Activated B cell treated with CpG ODN at 0.5 μM for 24 hours (primary cell): Measurements from ENCODE around the gene PARP14. TPM values are rescaled to one million over a fixed set of nuclear protein-coding genes. Genes with fewer than 3 reads are reported as not detected.

Experiments used
- ATAC-seq: fragments of 200-7000 bp; cut with Tn5 transposase; one replicate; pipeline ENCODE4 v1.10.0; 2021; ENCODE audit warnings: low read depth, mild to moderate bottlenecking, moderate library complexity
- CTCF ChIA-PET: fragments of 350-600 bp; sonication (Branson Sonifier 250); formaldehyde crosslinking; loops from one replicate; lab custom pipeline; 2021; ENCODE audit warnings: antibody characterized with exemption; lab: Charles Lee
- POLR2A ChIA-PET: fragments of 350-600 bp; sonication (Branson Sonifier 250); formaldehyde crosslinking; loops from one replicate; lab custom pipeline; 2021; ENCODE audit warnings: antibody characterized with exemption; lab: Charles Lee
- DNase-seq: peaks from one replicate; pipeline ENCODE4 v3.0.0; 2022
- H3K27ac Mint-ChIP-seq: one replicate; pipeline ENCODE4 v1.8.0; 2020; ENCODE audit warnings: mixed read lengths
- H3K27me3 Mint-ChIP-seq: one replicate; pipeline ENCODE4 v1.8.0; 2021; ENCODE audit warnings: mixed read lengths
- H3K36me3 Mint-ChIP-seq: one replicate; pipeline ENCODE4 v1.8.0; 2021; ENCODE audit warnings: low read depth, mixed read lengths
- H3K4me1 Mint-ChIP-seq: one replicate; pipeline ENCODE4 v1.8.0; 2021; ENCODE audit warnings: mixed read lengths
- H3K4me3 Mint-ChIP-seq: one replicate; pipeline ENCODE4 v1.8.0; 2020; ENCODE audit warnings: mild to moderate bottlenecking, mixed read lengths
- H3K9me3 Mint-ChIP-seq: one replicate; pipeline ENCODE4 v1.8.0; 2020; ENCODE audit warnings: mixed read lengths
- CTCF ChIP-seq: fragments of 200-600 bp; IDR thresholded peaks from one replicate; pipeline ENCODE4 v1.8.0; 2022; ENCODE audit warnings: antibody characterized with exemption, mild to moderate bottlenecking
- intact Hi-C: fragments of 100-400 bp; cut with micrococcal nuclease; formaldehyde crosslinking; loops from one replicate; pipeline ENCODE4 v1.15.1; 2024
- total RNA-seq: library from RNA; stranded (reverse); gene quantifications from 2 replicates; pipeline ENCODE4 v1.2.3, GENCODE V29; 2022

Gene PARP14
- total RNA-seq, 1 donor from 2014 or later, result 221 TPM

- ATAC-seq, result no peak
- no peak for TF ChIP-seq CTCF
- Mint-ChIP-seq H3K27me3 (no peaks in the 10 kb centered on the region), H3K9me3 (no peaks in the 10 kb centered on the region), H3K4me1 (peaks cover 17% of the 10 kb centered on the region), H3K36me3 (peaks cover 23% of the 10 kb centered on the region), H3K27ac (peak overlapping the region; percentile 9), H3K4me3 (no peak overlapping the region)
- POLR2A ChIA-PET, result no interaction called here
- no peak for DNase-seq
- CTCF ChIA-PET, result no interaction called here
- intact Hi-C loops, result no loop called here
Observed at GRCh38 chr3:122774564-122774963, 93.9 kb downstream of the PARP14 start.

GRCh38 chr3:122776675-122777468, 96.2 kb downstream of the PARP14 start:
- Mint-ChIP-seq H3K27me3 (no peaks in the 10 kb centered on the region), H3K36me3 (peaks cover 21% of the 10 kb centered on the region), H3K9me3 (peaks cover 2% of the 10 kb centered on the region), H3K4me3 (no peak overlapping the region), H3K4me1 (peaks cover 17% of the 10 kb centered on the region), H3K27ac (no peak overlapping the region)
- intact Hi-C loops, result no loop called here
- ATAC-seq (no peak), DNase-seq (no peak)
- ChIA-PET POLR2A (interaction anchor here (1.1 kb wide), 1 partner anchor 17 kb away, joined by 4 read pairs; the partner anchor contains the start of gene HSPBAP1), CTCF (interaction anchor here (0.8 to 1.1 kb wide), 2 partner anchors 14 to 22 kb away, joined by 3 to 4 read pairs; no protein-coding TSS in a partner anchor)
- TF ChIP-seq CTCF, result no peak

- Mint-ChIP-seq H3K4me3 (no peak overlapping the region), H3K27ac (no peak overlapping the region), H3K9me3 (peaks cover 2% of the 10 kb centered on the region), H3K27me3 (no peaks in the 10 kb centered on the region), H3K36me3 (peaks cover 21% of the 10 kb centered on the region), H3K4me1 (peaks cover 17% of the 10 kb centered on the region)
- ChIA-PET POLR2A (no interaction called here), CTCF (no interaction called here)
- intact Hi-C loops, result no loop called here
- TF ChIP-seq CTCF, result no peak
- no peak for ATAC-seq
- DNase-seq, result no peak
Observed at GRCh38 chr3:122777563-122777962, 96.9 kb downstream of the PARP14 start.

Other genes starting within 250 kb of the PARP14 start
- gene KPNA1, start 165.9 kb upstream of the PARP14 start, total RNA-seq, result 72.9 and 76.4 TPM in 2 replicates
- gene PARP9, start 116.5 kb upstream of the PARP14 start, total RNA-seq, result 45.9 and 50.8 TPM in 2 replicates
- gene DTX3L, start 116.5 kb upstream of the PARP14 start, total RNA-seq, result 73.8 and 76.5 TPM in 2 replicates
- gene PARP15, start 103.2 kb upstream of the PARP14 start, total RNA-seq, result 162 and 213 TPM in 2 replicates
- 18.1 and 20.6 TPM in 2 replicates for gene HSPBAP1, start 113.0 kb downstream of the PARP14 start, total RNA-seq
- gene SLC49A4, start 114.2 kb downstream of the PARP14 start, total RNA-seq, result 3.0 and 3.2 TPM in 2 replicates